Upper lobe of left lung (tissue), 4 donors: ENCODE data around the gene KRTAP5-5.
"Not testable (repeated sequence)": the region's sequence is repeated elsewhere in the genome, so short reads cannot be mapped to it uniquely, and the experiment has no call there.

Source experiments
- POLR2A ChIP-seq, 4 donors: fragments of 450-650 bp; IDR thresholded peaks; one replicate each; pipeline ENCODE4 v1.5.1; 2016 to 2017; ENCODE audit warnings: antibody characterized with exemption in 4 of 4, mild to moderate bottlenecking in 2 of 4
- TF ChIP-seq, protein P1 (sequence below), 6 experiments: fragments of 450-650 bp in 4 of 6; fragments of 200-600 bp in 2 of 6; sonication (generic) in 2 of 6; IDR thresholded peaks; one replicate each; pipeline ENCODE4 v1.5.1; 2016 to 2019; ENCODE audit warnings: antibody characterized with exemption in 6 of 6

GRCh38 chr11:1661454-1662269 is 32.1 kb downstream of the KRTAP5-5 start:
- TF ChIP-seq, protein P1, sequence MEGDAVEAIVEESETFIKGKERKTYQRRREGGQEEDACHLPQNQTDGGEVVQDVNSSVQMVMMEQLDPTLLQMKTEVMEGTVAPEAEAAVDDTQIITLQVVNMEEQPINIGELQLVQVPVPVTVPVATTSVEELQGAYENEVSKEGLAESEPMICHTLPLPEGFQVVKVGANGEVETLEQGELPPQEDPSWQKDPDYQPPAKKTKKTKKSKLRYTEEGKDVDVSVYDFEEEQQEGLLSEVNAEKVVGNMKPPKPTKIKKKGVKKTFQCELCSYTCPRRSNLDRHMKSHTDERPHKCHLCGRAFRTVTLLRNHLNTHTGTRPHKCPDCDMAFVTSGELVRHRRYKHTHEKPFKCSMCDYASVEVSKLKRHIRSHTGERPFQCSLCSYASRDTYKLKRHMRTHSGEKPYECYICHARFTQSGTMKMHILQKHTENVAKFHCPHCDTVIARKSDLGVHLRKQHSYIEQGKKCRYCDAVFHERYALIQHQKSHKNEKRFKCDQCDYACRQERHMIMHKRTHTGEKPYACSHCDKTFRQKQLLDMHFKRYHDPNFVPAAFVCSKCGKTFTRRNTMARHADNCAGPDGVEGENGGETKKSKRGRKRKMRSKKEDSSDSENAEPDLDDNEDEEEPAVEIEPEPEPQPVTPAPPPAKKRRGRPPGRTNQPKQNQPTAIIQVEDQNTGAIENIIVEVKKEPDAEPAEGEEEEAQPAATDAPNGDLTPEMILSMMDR (IDR thresholded peaks at IDR 0.05): not testable (repeated sequence)
- TF ChIP-seq POLR2A (IDR thresholded peaks at IDR 0.05): not testable (repeated sequence)
